CD4-positive, alpha-beta T cell treated with Interleukin-1 beta for 1 hour (primary cell): Measurements from ENCODE around the gene DHODH.
"Not testable (repeated sequence)": the region's sequence is repeated elsewhere in the genome, so short reads cannot be mapped to it uniquely, and the experiment has no call there.

Source experiments
- DNase-seq, 2 donors: peaks; one replicate each; pipeline ENCODE4 v3.0.0-alpha.2; 2020 to 2022

The DHODH gene

GRCh38 chr16:72057313-72057712, 48.8 kb downstream of the DHODH start:
- not testable (repeated sequence) for DNase-seq

GRCh38 chr16:72059060-72059459, 50.5 kb downstream of the DHODH start:
- not testable (repeated sequence) for DNase-seq

DNA sequence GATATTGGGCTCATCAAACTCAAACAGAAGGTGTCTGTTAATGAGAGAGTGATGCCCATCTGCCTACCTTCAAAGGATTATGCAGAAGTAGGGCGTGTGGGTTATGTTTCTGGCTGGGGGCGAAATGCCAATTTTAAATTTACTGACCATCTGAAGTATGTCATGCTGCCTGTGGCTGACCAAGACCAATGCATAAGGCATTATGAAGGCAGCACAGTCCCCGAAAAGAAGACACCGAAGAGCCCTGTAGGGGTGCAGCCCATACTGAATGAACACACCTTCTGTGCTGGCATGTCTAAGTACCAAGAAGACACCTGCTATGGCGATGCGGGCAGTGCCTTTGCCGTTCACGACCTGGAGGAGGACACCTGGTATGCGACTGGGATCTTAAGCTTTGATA, 51.9 kb downstream of the DHODH start:
- no peak for DNase-seq

- DNase-seq: no peak
Measured at GRCh38 chr16:72061564-72061963, 53.0 kb downstream of the DHODH start.

- no peak for DNase-seq
Measured at GRCh38 chr16:72064361-72064894, 55.9 kb downstream of the DHODH start.

DNA sequence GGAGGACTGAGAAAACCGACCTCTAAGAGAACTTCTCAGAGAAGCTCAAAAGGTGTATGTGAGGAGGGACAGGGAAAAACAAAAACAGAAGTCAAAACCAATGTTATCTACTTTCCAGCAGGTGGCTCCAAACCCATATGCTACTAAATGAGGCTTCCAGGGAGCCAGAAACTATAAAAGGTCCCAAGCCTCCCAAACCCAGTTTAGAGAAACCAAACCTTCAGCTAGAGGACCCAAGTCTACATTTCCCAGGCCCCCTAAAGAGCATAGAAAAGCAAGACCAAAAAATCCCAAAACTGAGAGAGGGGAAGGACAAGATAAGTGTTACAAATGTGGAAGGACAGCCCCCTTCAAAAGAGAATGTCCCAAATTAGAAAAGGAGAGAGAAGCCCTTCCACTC, 58.2 kb downstream of the DHODH start:
- DNase-seq: peak in 1 of 2 donors; percentile 21

- no peak for DNase-seq
Measured at GRCh38 chr16:72068930-72069329, 60.4 kb downstream of the DHODH start.

- no peak for DNase-seq
Measured at GRCh38 chr16:72072514-72073342, 64.2 kb downstream of the DHODH start.

- DNase-seq: no peak
Measured at GRCh38 chr16:72073560-72074230, 65.2 kb downstream of the DHODH start.

DNA sequence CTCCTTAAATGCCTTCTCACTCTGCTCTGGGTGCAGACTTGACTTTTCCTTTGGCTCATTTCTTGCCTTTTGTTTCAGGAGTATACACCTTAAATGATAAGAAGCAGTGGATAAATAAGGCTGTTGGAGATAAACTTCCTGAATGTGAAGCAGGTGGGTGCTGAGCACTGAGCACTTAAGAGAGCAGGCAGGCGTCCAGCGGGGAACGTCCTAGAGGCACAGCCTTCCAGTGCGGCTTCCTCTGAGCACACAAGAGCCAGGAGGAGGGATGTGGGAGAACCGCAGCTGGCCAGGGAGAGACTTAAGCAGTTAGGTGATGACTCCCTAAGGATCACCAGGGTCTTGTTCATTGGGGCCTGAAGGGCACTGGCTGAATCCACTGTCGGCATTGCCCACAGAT, 66.5 kb downstream of the DHODH start:
- DNase-seq: not testable (repeated sequence)
